ENCODE data around the gene GNG4. TPM values are rescaled to one million over a fixed set of nuclear protein-coding genes. Genes with fewer than 3 reads are reported as not detected.

Gene GNG4
- total and polyA plus RNA-seq, 9 of the 15 experiments (the other 6 are each of a cell fraction or from before 2014, with no cell fraction given), result 0.06 to 0.58 (median 0.08) TPM; not detected in 4

- TF ChIP-seq CTCFL (IDR thresholded peaks at IDR 0.05; ENCODE audit: borderline replicate concordance, insufficient read depth, low read depth, low read length, poor library complexity, severe bottlenecking) (no peak), ZBTB12 (CRISPR knock-in tag; IDR thresholded peaks at IDR 0.05) (peak; percentile 78), ARNT (IDR thresholded peaks at IDR 0.05) (0 out of 4 replicates have a peak, but pooled peaks of 1 of the 2 experiments have one; percentile 29), L3MBTL2 (IDR thresholded peaks at IDR 0.05) (peak; percentile 86), SREBF2 (CRISPR knock-in tag; IDR thresholded peaks at IDR 0.05) (no peak), TRIM24 (IDR thresholded peaks at IDR 0.05) (no peak), ZNF224 (CRISPR knock-in tag; IDR thresholded peaks at IDR 0.05) (no peak), HSF4 (CRISPR knock-in tag; IDR thresholded peaks at IDR 0.05; ENCODE audit: borderline replicate concordance) (peak; percentile 87; the same call in 1 of the 2 replicates), ZHX1 (conservative IDR thresholded peaks at IDR 0.05; ENCODE audit: low read length) (no peak), FUS (optimal IDR thresholded peaks at IDR 0.05; ENCODE audit: low read depth, low read length) (no peak), ARID3B (CRISPR knock-in tag; IDR thresholded peaks at IDR 0.05; ENCODE audit: borderline replicate concordance) (peak; percentile 87), GABPB2 (CRISPR knock-in tag; conservative IDR thresholded peaks at IDR 0.05) (no peak), MYNN (IDR thresholded peaks at IDR 0.05) (no peak), MYNN (CRISPR knock-in tag; IDR thresholded peaks at IDR 0.05) (no peak), HDAC1 (IDR thresholded peaks at IDR 0.05) (no peak; a peak in 1 of 4 replicates), MYC (IDR thresholded peaks at IDR 0.05; ENCODE audit: low read depth, low read length) (no peak), MYC (CRISPR knock-in tag; IDR thresholded peaks at IDR 0.05; ENCODE audit: borderline replicate concordance, low read depth) (peak; percentile 80; the same call in 1 of the 2 replicates), ZNF76 (CRISPR knock-in tag; IDR thresholded peaks at IDR 0.05; ENCODE audit: borderline replicate concordance) (peak; percentile 96), MEF2D (tag; conservative IDR thresholded peaks at IDR 0.05; ENCODE audit: low read depth) (peak; percentile 98), ZNF134 (CRISPR knock-in tag; conservative IDR thresholded peaks at IDR 0.05) (peak; percentile 78), ZNF174 (CRISPR knock-in tag; IDR thresholded peaks at IDR 0.05) (0 out of 2 replicates have a peak, but pooled peaks have one; percentile 29), ZC3H11A (IDR thresholded peaks at IDR 0.05; ENCODE audit: low read depth, low read length) (no peak), EZH2 (IDR thresholded peaks at IDR 0.05; ENCODE audit: borderline replicate concordance, low read depth, low read length) (no peak)
These were observed 60.6 kb downstream of the GNG4 start (continued) for GRCh38 chr1:235588916-235589515.

Data from K562 (cell line).